Progenitor cell of endocrine pancreas (in vitro differentiated cells): ENCODE results near the gene PRAC1. TPM values are rescaled to one million over a fixed set of nuclear protein-coding genes. Genes with fewer than 3 reads are reported as not detected.

Experiments
- DNase-seq: peaks from one replicate; pipeline ENCODE4 v3.0.0; 2021; ENCODE audit warnings: low spot score; ENCODE audit not compliant: unreplicated experiment
- H3K27ac Mint-ChIP-seq: 2 replicates; pipeline ENCODE4 v1.8.0; 2021; ENCODE audit warnings: mild to moderate bottlenecking, moderate library complexity, mixed read lengths
- H3K27me3 Mint-ChIP-seq: 2 replicates; pipeline ENCODE4 v1.8.0; 2021; ENCODE audit warnings: mixed read lengths
- H3K36me3 Mint-ChIP-seq: 2 replicates; pipeline ENCODE4 v1.8.0; 2022; ENCODE audit warnings: mixed read lengths; ENCODE audit not compliant: insufficient read depth
- H3K4me1 Mint-ChIP-seq: 2 replicates; pipeline ENCODE4 v1.8.0; 2021; ENCODE audit warnings: low read depth, mixed read lengths
- H3K4me3 Mint-ChIP-seq: 2 replicates; pipeline ENCODE4 v1.8.0; 2021; ENCODE audit warnings: low read depth, mild to moderate bottlenecking, moderate library complexity, mixed read lengths
- H3K9me3 Mint-ChIP-seq: 2 replicates; pipeline ENCODE4 v1.8.0; 2021; ENCODE audit warnings: low read depth, mixed read lengths
- total RNA-seq: library from RNA; stranded (reverse); gene quantifications from 2 replicates; pipeline ENCODE4 v1.2.1, GENCODE V29; 2021
- TF ChIP-seq, protein P1 (sequence below): fragments of 200-600 bp; sonication (generic); IDR thresholded peaks from one replicate; pipeline ENCODE4 v1.5.0; 2021; ENCODE audit warnings: antibody characterized with exemption, mild to moderate bottlenecking; ENCODE audit not compliant: unreplicated experiment

Gene PRAC1
- total RNA-seq, 1 donor from 2014 or later, result not detected

DNA sequence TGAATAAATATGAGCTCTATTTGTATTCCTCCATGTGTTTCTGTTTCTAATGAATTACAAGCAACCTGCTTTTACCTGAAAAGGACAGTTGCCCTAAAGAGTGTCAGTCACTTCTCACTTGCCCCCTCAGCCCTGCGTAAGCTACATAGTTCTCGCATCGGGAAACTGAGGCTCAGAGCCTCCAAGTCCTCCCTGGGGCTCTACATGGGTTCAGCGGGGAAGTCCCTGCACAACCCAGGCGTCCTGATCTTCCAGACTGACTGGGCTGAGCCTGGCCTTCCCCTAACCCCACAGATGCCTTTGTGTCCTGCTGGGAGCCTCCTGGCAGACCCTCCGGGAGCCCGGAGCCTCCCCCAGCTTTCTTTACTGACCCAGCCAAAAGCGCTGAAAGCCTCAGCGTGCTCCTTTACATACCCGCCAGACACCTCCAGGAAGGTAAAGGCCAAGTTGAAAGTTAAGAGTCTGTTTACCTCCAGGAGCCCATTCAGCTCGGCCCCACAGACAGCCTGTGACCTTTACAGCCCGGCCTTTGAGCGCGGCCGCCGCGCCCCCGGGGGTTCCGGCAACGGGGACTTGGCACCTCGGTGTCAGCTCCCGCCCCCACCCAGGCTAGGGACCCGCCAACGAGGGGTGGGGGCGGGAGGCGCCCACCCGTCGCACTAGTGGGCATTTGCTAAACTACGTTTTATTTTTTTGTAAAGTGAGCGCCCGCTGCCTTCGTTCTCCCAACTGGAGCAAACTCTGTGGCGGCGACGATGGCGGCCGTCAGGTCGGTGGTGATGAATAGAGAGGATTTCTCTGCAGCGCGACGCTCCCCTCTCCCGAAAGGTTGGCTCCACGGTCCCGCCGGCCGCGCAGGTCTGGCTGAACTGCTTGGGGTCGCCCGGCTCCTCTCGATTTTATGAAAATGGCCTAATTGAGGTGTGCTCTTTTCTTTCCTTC is 10.6 kb upstream of the PRAC1 start:
- no peaks in the 10 kb centered on the region for H3K36me3 Mint-ChIP-seq
- peaks cover 4% of the 10 kb centered on the region for H3K4me1 Mint-ChIP-seq
- no peak for DNase-seq
- no peak overlapping the region for H3K4me3 Mint-ChIP-seq
- peaks cover 97% of the 10 kb centered on the region for H3K27me3 Mint-ChIP-seq
- no peaks in the 10 kb centered on the region for H3K9me3 Mint-ChIP-seq
- TF ChIP-seq, protein P1, sequence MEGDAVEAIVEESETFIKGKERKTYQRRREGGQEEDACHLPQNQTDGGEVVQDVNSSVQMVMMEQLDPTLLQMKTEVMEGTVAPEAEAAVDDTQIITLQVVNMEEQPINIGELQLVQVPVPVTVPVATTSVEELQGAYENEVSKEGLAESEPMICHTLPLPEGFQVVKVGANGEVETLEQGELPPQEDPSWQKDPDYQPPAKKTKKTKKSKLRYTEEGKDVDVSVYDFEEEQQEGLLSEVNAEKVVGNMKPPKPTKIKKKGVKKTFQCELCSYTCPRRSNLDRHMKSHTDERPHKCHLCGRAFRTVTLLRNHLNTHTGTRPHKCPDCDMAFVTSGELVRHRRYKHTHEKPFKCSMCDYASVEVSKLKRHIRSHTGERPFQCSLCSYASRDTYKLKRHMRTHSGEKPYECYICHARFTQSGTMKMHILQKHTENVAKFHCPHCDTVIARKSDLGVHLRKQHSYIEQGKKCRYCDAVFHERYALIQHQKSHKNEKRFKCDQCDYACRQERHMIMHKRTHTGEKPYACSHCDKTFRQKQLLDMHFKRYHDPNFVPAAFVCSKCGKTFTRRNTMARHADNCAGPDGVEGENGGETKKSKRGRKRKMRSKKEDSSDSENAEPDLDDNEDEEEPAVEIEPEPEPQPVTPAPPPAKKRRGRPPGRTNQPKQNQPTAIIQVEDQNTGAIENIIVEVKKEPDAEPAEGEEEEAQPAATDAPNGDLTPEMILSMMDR, result no peak
- H3K27ac Mint-ChIP-seq, result peak overlapping the region; percentile 80

DNA sequence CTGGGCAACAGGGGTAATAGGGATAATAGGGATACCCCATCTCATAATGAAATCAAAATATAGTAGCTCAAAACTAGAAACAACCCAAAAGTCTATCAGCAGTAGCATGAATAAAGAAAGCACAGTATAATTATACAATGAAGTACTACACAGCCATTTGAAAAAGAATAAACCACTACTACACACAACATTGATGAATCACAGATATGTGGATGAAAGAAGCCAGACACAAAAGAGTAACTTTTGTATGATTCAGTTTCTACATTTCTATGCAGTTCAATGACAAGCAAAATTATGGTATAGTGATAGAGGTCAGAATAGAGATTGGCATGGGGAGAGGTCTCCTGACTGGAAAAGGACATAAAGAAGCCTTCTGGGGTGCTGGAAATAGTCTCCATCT is 9.0 kb upstream of the PRAC1 start:
- Mint-ChIP-seq H3K4me3 (no peak overlapping the region), H3K4me1 (peaks cover 4% of the 10 kb centered on the region), H3K9me3 (no peaks in the 10 kb centered on the region), H3K27me3 (peaks cover 97% of the 10 kb centered on the region), H3K27ac (no peak overlapping the region), H3K36me3 (no peaks in the 10 kb centered on the region)
- TF ChIP-seq, protein P1, result no peak
- no peak for DNase-seq

DNA sequence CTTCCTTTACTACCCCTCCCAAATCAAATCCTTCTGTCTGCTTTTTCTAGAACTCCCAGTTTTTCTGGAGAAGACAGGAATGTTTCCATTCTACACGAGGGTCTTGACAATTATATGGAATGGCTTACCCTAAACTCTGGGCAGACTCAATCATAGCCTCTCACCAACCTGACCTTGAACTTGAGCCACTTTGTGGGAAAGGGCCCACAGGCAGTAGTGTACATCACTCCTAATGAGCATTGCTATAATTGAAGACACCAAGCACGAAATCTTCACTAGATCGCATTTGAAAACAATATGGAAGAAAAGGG is 7.9 kb upstream of the PRAC1 start:
- Mint-ChIP-seq H3K27ac (no peak overlapping the region), H3K4me1 (peaks cover 4% of the 10 kb centered on the region)

DNA sequence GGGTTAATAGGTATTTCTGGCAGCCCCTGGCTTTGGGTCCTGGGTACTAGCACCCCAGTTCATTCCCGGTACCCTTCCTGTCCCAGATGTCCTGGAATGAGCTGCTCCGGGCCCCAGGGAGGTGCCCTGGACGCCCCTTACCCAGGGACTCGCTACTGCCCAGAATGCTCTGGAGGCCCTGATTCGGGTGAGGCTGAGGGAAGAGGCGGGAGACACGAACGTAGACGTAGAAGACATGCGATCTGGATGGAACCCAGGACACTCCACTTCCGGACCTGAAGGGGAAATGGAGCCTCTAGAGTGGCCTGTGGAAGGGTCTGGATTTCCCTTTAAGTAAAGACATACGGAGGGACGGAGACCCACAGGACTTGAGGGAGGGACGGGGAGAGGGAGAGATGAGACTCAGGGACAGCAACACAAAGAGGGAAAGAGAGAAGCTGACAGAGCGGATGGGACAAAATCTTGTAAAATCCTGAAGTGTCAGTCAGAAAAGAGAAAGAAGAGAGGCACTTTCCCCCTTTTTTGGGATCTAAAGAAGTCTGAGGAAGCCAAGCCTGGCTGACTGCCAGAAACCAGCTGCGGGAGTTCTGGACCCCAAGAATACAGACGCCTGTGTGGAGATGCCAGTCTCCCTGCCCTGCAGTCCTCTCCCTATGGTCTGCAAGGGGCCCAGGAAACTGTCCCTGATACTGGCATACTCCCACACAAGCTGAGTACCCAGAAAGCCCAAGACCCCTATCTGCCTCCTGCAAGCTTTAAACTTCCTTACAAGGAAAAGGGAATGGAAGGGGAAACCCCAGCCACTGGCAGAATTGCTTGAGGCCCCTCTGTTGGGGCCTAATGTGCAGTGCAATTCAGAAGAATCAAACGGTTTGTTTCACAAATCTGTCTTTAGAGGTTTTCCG is 7.3 kb upstream of the PRAC1 start:
- Mint-ChIP-seq H3K27ac (no peak overlapping the region), H3K4me3 (no peak overlapping the region), H3K36me3 (no peaks in the 10 kb centered on the region), H3K9me3 (no peaks in the 10 kb centered on the region), H3K27me3 (peaks cover 97% of the 10 kb centered on the region), H3K4me1 (peaks cover 4% of the 10 kb centered on the region)
- TF ChIP-seq, protein P1, result no peak
- no peak for DNase-seq

More for the DNA sequence above, 7.9 kb upstream of the PRAC1 start:
- Mint-ChIP-seq H3K27me3 (peaks cover 97% of the 10 kb centered on the region), H3K4me3 (no peak overlapping the region), H3K36me3 (no peaks in the 10 kb centered on the region), H3K9me3 (no peaks in the 10 kb centered on the region)
- DNase-seq, result no peak
- TF ChIP-seq, protein P1, result no peak
